BLaER1 (cell line): ENCODE results near the gene TADA2B.

Experiments
- H3K27ac ChIP-seq: shearing (Covaris generic); formaldehyde crosslinking; 2 replicates; pipeline ENCODE4 v1.8.1; 2022
- H3K27me3 ChIP-seq: shearing (Covaris generic); formaldehyde crosslinking; 2 replicates; pipeline ENCODE4 v1.8.1; 2022
- H3K36me3 ChIP-seq: shearing (Covaris generic); formaldehyde crosslinking; 2 replicates; pipeline ENCODE4 v1.8.1; 2022
- H3K4me1 ChIP-seq: shearing (Covaris generic); formaldehyde crosslinking; 2 replicates; pipeline ENCODE4 v1.8.1; 2022
- H3K4me2 ChIP-seq: shearing (Covaris generic); formaldehyde crosslinking; 2 replicates; pipeline ENCODE4 v1.8.1; 2022
- H3K4me3 ChIP-seq: shearing (Covaris generic); formaldehyde crosslinking; 2 replicates; pipeline ENCODE4 v1.8.1; 2022
- H3K9ac ChIP-seq: shearing (Covaris generic); formaldehyde crosslinking; 2 replicates; pipeline ENCODE4 v1.8.1; 2022
- H3K9me3 ChIP-seq: shearing (Covaris generic); formaldehyde crosslinking; 2 replicates; pipeline ENCODE4 v1.8.1; 2022
- H4K20me1 ChIP-seq: shearing (Covaris generic); formaldehyde crosslinking; 2 replicates; pipeline ENCODE4 v1.8.1; 2022
- Cebpa-rat ChIP-seq: shearing (Covaris generic); IDR thresholded peaks from 2 replicates; pipeline ENCODE4 v1.8.1; 2022

The TADA2B gene

DNA sequence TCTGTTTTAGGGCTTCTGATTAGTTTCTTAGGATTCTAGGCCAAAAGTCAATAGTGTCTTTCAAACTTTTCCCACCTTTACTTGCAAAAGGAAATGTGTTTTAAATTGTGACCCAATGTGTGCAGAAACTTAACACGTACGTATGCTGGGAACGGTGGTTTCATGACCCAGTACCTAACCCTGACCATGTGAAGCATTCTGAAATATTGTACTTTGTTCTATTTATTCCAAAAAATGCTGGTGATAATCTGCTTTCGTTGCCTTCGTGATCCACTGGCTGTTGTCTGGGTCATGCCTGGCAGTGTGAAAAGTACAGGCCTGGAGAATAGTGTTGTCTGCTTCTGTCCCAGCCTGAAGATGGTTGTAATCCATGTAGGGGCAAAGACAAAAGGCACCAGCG lies 26.7 kb upstream of the TADA2B start:
- Histone ChIP-seq H4K20me1 (peaks cover 98% of the 10 kb centered on the region), H3K27ac (peak overlapping the region; percentile 50), H3K27me3 (no peaks in the 10 kb centered on the region), H3K36me3 (peaks cover 90% of the 10 kb centered on the region), H3K9me3 (no peaks in the 10 kb centered on the region), H3K9ac (peak overlapping the region; percentile 17; the same call in 1 of the 2 replicates), H3K4me1 (peaks cover 52% of the 10 kb centered on the region), H3K4me3 (no peak overlapping the region), H3K4me2 (no peak overlapping the region)
- TF ChIP-seq Cebpa-rat: no peak

DNA sequence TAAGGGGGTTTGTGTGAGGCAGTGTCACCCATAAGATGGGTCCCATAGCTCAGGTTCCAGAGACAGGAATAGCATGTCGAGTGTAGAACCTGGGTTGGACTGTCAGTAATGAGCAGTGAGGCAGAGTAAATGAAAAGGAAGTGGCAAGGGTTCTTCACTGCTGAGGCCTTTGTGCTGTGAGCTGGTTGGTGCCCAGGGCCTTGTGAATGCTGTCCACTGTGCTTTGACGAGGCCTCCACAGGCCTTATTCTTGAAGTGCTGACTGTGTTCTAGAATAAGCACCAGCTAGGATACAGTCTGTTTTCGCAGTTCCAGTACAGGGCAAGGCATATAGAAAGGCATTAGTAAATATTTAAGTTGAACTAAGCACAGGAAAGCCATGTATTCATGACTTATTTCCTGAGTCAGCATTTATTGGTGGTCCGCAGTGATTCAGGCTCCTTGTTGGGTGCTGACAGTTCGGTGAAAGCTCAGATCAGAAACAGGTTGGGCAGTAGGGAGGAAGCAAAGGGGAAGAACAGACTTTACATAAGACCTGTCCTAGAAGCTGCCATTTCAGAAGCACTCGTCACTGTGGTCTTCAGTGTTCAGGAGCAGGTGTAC lies 25.6 kb upstream of the TADA2B start:
- H3K36me3 ChIP-seq: peaks cover 93% of the 10 kb centered on the region

DNA sequence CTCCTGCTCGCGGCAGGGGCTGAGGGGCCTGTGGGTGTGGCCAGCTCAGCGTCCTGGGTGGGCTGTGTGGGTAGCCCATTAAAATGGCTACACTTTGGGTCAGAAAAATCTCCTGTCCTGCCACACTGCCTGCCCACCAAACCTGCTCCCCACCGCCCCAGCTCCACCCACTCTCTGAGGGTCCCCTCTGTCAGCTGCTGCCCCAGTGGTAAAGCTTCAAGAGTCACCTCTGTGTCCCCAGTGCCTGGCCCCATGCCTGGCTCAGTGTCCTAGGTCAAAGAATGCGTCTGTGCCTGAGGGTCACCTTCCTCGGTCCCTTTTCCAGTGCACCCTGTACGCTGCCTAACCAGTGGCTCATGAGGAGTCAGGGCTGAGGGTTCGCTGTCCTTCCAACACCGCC lies 24.9 kb upstream of the TADA2B start:
- no peak overlapping the region for H3K4me2 ChIP-seq
- no peaks in the 10 kb centered on the region for H3K27me3 ChIP-seq
- no peak overlapping the region for H3K27ac ChIP-seq
- peaks cover 97% of the 10 kb centered on the region for H3K36me3 ChIP-seq
- peaks cover 99% of the 10 kb centered on the region for H4K20me1 ChIP-seq
- no peak overlapping the region for H3K9ac ChIP-seq
- no peak overlapping the region for H3K4me3 ChIP-seq
- H3K4me1 ChIP-seq: peaks cover 34% of the 10 kb centered on the region
- no peaks in the 10 kb centered on the region for H3K9me3 ChIP-seq
- TF ChIP-seq Cebpa-rat: no peak

More for the DNA sequence above, 25.6 kb upstream of the TADA2B start:
- Histone ChIP-seq H3K4me3 (no peak overlapping the region), H3K4me2 (0 out of 2 replicates have a peak overlapping the region, but pooled peaks have one; percentile 4), H3K9me3 (no peaks in the 10 kb centered on the region), H3K27me3 (no peaks in the 10 kb centered on the region), H3K4me1 (peaks cover 41% of the 10 kb centered on the region), H3K27ac (peak overlapping the region; percentile 27; the same call in 1 of the 2 replicates), H3K9ac (no peak overlapping the region), H4K20me1 (peaks cover 99% of the 10 kb centered on the region)
- TF ChIP-seq Cebpa-rat: no peak

DNA sequence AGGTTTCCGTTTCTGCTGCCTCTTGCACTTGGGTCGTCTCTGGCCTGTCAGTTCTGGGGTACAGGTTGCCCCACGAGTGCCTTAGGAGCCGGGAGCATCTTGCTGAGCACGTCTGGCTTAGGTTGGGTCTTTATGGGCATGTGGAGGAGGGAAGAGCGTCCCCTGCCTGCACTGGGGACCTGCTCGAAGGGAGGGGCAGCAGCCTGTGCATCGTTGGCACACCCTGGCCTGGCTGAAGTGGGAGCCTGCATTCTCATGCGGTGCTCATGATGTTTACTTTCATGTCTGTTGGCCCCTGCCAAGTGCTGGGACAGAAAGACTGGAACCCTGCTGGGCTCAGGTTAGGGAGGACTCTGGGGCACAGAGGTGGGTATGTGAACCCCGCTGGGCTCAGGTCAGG lies 23.8 kb upstream of the TADA2B start:
- Histone ChIP-seq H3K4me3 (no peak overlapping the region), H3K9me3 (no peaks in the 10 kb centered on the region), H4K20me1 (peaks cover 99% of the 10 kb centered on the region), H3K9ac (no peak overlapping the region), H3K36me3 (peaks cover 100% of the 10 kb centered on the region), H3K27ac (no peak overlapping the region), H3K27me3 (no peaks in the 10 kb centered on the region), H3K4me2 (no peak overlapping the region), H3K4me1 (peaks cover 24% of the 10 kb centered on the region)
- TF ChIP-seq Cebpa-rat: no peak

DNA sequence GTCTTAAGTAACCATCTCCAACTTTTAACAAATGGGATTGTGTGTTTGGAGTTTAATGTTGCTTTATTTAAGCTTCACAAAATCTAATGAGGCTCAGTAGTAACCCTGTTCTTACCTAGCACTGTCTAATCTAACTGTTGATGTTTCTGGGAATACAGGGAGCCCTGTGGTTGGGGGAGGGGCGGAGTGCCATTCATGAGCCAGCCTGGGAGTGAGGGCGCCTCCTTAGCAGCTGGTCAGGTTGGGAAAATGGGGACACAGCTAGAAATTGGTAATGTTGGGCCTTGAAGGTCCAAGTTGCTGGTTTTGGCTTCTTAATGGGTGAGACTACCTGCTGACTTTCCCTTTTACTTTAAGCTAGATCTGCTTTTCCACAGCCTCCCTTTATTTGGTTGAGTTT lies 22.9 kb upstream of the TADA2B start:
- Histone ChIP-seq H3K36me3 (peaks cover 100% of the 10 kb centered on the region), H4K20me1 (peaks cover 99% of the 10 kb centered on the region), H3K4me3 (no peak overlapping the region), H3K27ac (no peak overlapping the region), H3K27me3 (no peaks in the 10 kb centered on the region), H3K9me3 (no peaks in the 10 kb centered on the region), H3K4me2 (no peak overlapping the region), H3K4me1 (peaks cover 27% of the 10 kb centered on the region), H3K9ac (no peak overlapping the region)
- TF ChIP-seq Cebpa-rat: no peak

DNA sequence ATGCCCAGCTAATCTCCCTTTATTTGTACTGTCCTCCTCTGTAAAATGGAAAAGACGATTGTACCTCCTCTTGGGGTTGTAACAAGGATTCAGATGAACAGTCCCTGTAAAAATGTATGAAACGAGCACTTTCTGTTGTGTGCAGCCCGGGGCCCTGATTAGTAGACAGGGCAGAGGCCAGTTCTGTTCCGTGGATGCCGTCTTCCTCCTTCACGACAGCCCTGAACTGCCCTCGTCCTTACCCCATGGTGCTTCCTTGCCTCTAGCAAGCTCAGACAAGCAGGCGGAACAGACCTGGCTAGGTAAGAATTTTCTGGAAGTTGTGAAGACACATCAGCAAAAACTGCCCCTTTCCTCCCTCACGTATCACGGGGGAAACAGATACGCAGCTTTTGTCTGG lies 22.3 kb upstream of the TADA2B start:
- Histone ChIP-seq H4K20me1 (peaks cover 99% of the 10 kb centered on the region), H3K9me3 (no peaks in the 10 kb centered on the region), H3K36me3 (peaks cover 100% of the 10 kb centered on the region), H3K4me3 (no peak overlapping the region), H3K27ac (no peak overlapping the region), H3K4me1 (peaks cover 32% of the 10 kb centered on the region), H3K27me3 (no peaks in the 10 kb centered on the region), H3K9ac (no peak overlapping the region), H3K4me2 (no peak overlapping the region)
- no peak for TF ChIP-seq Cebpa-rat

DNA sequence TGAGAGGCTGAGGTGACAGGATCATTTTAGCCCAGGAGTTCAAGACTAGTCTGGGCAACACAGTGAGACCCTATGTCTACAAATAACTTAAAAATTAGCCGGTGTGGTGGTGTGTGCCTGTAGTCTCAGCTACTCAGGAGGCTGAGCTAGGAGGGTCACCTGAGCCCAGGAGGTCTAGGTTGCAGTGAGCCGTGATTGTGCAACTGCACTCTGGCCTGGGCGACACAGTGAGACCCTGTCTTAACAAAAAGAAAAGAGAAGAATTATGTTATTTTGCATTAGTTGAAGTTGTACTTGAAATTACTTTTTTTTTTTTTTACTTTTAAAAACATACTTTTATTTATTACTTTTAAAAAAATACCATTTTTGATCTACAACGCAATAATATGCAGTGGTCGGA lies 21.8 kb upstream of the TADA2B start:
- H3K4me2 ChIP-seq: no peak overlapping the region
- H3K36me3 ChIP-seq: peaks cover 100% of the 10 kb centered on the region
- H4K20me1 ChIP-seq: peaks cover 99% of the 10 kb centered on the region
- H3K4me1 ChIP-seq: peaks cover 28% of the 10 kb centered on the region
- no peak for TF ChIP-seq Cebpa-rat
- H3K9me3 ChIP-seq: no peaks in the 10 kb centered on the region
- H3K27me3 ChIP-seq: no peaks in the 10 kb centered on the region
- no peak overlapping the region for H3K27ac ChIP-seq
- no peak overlapping the region for H3K9ac ChIP-seq
- H3K4me3 ChIP-seq: no peak overlapping the region

DNA sequence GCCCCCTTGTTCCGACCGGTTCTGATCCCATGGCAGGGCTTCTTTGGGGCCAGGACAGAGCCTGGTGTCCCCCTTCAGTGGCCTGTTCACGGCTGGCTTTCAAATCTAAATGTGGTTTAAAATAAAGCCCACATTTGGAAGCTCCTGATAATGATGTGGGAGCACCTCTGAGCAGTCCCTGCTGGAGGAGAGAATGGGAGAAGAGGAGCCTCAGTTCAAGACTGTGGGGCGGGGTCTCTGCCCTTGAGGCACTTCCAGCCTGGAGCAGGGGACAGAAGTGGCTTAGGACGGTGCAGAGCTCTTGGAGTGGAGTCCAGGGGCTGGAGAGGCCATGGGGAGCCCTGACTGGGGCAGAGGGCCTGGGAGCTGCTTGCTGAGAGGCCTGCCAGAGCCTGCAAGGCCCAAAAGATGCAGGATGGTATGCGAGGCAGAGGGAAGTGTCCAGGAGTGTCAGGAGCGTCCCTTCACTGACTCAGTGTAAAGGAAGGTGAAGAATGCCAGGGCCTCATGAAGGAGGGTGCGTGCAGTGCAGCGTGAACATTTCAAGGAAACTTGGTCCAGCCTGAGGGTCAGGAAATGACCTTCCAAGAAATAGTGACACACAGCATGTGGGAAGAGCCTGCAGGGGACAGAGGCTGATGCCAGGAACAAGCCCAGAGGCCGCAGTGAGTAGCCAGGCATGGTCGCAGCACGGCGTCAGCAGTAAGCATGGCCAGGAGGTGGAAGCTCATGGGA lies 21.1 kb upstream of the TADA2B start:
- Histone ChIP-seq H4K20me1 (peaks cover 100% of the 10 kb centered on the region), H3K36me3 (peaks cover 100% of the 10 kb centered on the region), H3K4me2 (no peak overlapping the region), H3K4me3 (no peak overlapping the region), H3K27ac (peak overlapping the region; percentile 44; the same call in 1 of the 2 replicates), H3K9me3 (no peaks in the 10 kb centered on the region), H3K9ac (no peak overlapping the region), H3K4me1 (peaks cover 20% of the 10 kb centered on the region), H3K27me3 (no peaks in the 10 kb centered on the region)
- TF ChIP-seq Cebpa-rat: no peak

DNA sequence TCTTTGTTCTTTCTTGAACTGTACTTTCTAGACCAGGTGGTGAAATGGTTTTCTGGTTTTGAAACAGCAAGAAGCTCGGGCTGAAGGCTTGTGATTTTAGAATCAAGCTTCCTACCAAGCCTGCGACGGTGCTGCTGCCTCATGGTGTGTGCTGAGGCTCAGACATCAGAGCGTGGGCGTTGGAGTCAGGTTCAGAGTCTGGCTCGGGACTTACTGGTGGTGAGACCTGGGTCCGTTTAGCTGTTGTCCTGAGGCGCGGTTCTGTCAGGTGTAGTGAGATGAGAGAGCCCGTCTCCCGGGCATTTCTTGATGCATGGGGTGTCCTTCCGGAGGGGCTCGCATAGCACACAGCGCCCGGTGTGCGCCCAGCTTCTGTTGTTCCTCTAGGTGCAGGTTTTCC lies 19.7 kb upstream of the TADA2B start:
- TF ChIP-seq Cebpa-rat: no peak
- no peaks in the 10 kb centered on the region for H3K9me3 ChIP-seq
- peaks cover 97% of the 10 kb centered on the region for H3K36me3 ChIP-seq
- H3K4me2 ChIP-seq: no peak overlapping the region
- peaks cover 95% of the 10 kb centered on the region for H4K20me1 ChIP-seq
- H3K4me3 ChIP-seq: no peak overlapping the region
- no peaks in the 10 kb centered on the region for H3K27me3 ChIP-seq
- peaks cover 24% of the 10 kb centered on the region for H3K4me1 ChIP-seq
- no peak overlapping the region for H3K9ac ChIP-seq
- H3K27ac ChIP-seq: no peak overlapping the region

DNA sequence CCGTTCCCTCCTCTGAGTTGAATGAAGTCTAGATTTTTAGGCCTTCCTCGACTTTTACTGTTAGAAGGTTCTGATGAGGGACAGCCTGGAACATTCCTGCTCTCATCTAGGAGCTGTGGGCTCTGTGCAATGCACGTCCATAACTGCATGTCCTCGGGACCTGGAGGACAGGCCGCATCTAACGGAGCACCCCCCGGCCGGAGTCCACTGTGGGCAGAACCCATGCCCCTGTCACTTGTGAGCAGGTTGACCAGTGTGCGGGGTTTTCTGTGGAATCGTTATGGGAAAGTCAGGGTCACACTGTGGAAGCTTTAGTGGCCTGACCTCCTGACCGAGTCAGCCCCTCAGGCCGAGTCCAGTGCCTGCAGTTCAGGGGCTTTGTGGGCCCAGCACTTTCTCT lies 19.3 kb upstream of the TADA2B start:
- Histone ChIP-seq H3K4me3 (no peak overlapping the region), H3K9me3 (no peaks in the 10 kb centered on the region), H3K27me3 (no peaks in the 10 kb centered on the region), H3K4me1 (peaks cover 28% of the 10 kb centered on the region), H3K36me3 (peaks cover 95% of the 10 kb centered on the region), H3K9ac (no peak overlapping the region), H3K27ac (no peak overlapping the region), H4K20me1 (peaks cover 95% of the 10 kb centered on the region), H3K4me2 (no peak overlapping the region)
- no peak for TF ChIP-seq Cebpa-rat
